NCI-H128 (cell line): Measurements from ENCODE around the gene PNMA8C.
"Not testable (repeated sequence)": the region's sequence is repeated elsewhere in the genome, so short reads cannot be mapped to it uniquely, and the experiment has no call there.

Experiments used
- DNase-seq: peaks from one replicate; lab custom pipeline; 2025; ENCODE audit not compliant: unreplicated experiment; lab: John Stamatoyannopoulos, UW

Gene PNMA8C

DNA sequence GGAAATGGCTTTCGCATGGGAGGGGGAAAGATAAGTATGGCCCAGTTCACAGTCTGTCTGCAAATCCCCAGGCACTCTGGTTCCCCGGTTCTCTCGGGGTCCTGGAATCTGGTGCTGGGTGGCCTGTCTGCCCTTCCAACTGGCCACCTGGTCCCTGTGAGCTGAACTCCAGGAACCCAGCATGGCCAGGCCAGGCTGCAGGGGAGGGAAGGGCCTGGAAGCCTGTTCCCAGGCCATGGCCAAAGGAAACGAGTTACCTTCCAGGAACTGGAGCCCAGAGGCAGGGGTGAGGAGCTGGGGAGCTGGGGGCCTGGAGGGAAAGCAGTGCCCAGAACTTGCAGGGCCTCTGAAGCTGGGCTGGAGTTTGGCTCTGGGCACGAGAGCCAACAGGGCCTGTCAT, 19.1 kb upstream of the PNMA8C start:
- DNase-seq, result no peak

DNA sequence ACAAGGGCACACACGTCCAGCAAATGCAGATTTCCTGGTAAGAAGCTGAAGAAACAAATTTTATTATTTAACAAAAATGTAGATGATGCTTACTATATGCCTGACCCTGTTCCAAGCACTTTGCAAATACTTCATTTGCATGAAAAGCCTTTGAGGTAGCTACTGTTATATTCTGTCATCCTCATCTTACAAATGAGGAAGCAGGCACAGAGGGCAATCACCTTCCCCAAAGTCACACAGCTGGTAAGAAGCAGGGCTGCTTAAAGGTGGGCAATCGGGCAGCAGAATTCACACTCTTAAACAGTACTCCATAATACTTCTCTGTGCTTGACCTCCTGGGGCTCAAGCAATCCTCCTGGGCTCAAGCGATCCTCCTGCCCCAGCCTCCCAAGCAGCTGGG, 18.3 kb upstream of the PNMA8C start:
- DNase-seq, result no peak

DNA sequence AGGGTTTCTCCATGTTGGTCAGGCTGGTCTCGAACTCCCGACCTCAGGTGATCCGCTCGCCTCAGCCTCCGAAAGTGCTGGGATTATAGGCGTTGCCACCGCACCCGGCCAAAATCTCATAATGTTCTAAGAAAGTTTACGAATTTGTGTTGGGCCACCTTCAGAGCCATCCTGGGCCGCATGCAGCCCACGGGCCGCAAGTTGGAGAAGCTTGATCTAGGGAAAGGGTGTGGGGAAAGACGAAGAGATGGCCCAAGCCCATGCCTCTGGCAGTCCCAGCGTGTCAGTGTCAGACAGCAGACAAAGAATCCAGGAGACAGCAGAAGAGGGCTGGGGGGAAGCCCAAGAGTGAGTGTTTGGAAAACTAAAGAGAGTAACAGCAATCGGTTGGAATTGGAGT, 17.3 kb upstream of the PNMA8C start:
- no peak for DNase-seq

DNA sequence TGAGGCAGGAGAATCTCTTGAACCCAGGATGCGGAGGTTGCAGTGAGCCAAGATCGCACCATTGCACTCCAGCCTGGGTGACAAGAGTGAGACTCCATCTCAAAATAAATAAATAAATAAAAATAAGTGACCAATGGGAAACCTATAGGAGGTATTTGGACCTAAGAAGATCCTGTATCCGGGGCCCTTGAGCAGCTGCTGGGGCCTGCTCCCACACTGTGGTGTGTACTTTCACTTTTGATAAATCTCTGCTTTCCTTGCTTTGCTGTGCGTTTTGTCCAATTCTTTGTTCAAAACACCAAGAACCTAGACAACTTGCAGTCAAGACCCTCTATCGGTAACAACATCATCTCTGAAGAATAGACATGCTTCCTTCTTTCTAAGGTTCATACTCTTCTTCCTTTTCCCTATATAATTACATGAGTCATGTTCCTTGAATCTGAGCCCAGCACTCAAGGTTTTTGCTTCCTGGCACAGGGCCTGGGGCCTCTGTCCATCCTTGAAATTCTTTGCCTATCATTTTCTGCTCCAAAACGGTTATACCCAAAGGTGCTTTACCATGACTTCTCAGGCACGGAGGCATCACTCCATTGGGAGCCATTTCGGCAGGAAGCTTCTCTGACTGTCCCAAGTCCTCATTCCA, 14.2 kb upstream of the PNMA8C start:
- no peak for DNase-seq

DNA sequence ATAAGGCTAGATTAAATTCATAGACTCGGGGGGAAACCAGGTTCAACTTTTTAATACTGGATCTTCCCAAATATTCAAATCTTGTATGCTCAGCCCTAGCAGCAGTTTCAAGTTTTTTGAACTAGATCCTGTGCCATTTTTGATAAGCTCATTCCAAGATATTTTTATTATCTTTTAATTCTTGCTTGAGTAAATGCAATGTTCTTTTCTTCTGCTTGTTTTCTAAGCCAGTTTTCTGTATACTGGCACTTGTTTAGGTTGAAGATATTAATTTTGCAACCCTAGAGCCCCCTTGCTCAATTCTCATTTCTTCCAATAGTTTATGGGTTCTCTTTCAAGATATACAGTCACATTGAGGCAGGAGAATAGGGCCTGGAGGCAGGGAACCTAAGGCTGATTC, 13.1 kb upstream of the PNMA8C start:
- DNase-seq, result no peak

DNA sequence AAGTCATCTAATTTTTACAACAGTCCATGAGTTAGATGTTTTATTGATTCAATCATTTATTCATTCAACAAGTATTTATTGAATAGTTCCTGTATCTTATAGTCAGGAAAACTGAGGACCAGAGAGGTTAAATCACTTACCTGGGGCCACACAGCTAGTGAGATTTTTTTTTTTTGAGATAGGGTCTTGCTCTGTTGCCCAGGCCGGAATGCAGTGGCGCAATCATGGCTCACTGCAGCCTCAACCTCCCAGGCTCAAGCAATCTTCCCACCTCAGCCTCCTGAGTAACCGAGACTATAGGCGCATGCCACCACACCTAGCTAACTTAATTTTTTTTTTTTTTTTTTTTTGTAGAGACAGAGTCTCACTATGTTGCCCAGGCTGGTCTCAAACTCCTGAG, 7.0 kb upstream of the PNMA8C start:
- DNase-seq, result not testable (repeated sequence)

DNA sequence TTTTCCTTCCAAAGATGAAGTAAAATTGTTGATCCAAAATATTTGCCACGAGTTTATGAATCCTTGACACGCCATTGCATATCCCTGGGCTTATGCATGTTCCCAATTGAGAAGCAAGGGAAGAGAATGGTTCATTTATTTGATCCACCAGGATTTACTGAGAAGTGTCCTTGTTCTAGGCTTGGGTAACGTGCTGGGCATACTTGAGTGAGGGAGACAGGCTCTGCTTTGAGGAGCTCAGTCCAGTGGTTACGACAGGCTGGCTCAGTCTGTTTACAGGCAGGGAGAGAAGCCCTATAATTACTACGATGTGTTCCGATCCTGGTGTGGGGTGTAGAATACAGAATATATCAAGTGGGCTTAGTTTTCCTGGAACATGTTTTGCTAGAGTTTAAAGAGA, 6.3 kb upstream of the PNMA8C start:
- no peak for DNase-seq

DNA sequence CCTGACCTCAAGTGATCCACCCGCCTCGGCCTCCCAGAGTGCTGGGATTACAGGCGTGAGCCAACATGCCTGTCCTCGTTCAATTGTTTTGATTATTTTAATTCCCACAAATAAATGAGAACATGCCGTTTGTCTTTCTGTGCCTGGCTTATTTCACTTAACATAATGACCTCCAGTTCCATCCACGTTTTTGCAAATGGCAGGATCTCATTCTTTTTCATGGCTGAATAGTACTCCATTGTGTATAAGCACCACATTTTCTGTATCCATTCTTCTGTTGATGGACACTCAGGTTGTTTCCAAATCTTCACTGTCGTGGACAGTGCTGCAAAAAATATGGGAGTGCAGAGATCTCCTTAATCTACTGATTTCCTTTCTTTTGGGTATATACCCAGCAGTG, 4.7 kb upstream of the PNMA8C start:
- DNase-seq, result not testable (repeated sequence)

DNA sequence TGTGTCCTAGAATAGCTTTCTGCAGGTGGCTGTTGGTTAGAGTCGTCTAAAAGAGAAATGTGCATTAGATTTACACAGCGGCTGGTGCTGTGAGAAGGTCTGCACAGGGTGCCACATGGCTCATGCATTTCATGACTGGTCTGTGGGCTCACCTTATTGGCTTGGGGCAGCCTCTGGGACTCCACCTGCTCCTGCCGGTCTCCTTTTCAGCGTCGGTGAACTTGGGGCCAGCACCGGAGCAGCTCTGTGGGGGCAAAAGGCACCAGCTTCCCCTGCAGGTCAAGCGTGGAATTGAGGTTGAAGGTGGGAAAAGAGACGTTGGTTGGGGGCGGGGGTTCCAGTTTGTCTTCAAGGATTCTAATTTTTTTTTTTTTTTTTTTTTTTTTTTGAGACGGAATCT, 3.1 kb upstream of the PNMA8C start:
- no peak for DNase-seq

DNA sequence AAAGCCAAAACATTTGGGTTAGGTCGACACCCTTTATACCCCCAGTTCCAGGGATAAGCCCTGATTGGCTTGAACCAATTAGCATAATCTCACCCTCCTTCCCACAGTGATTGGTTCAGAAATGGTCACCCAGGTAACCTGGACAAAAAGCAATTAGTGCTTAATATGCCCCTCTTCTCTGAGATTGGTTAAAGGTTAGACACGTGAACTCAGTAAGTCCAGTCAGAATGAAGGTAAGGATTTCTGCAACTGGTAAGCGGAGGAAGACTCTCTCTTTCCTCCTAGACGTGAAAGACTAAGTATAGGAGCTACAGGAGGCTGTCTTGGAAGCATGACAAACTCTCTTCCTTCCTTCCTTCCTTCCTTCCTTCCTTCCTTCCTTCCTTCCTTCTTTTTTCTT, 1.3 kb upstream of the PNMA8C start:
- DNase-seq, result no peak

DNA sequence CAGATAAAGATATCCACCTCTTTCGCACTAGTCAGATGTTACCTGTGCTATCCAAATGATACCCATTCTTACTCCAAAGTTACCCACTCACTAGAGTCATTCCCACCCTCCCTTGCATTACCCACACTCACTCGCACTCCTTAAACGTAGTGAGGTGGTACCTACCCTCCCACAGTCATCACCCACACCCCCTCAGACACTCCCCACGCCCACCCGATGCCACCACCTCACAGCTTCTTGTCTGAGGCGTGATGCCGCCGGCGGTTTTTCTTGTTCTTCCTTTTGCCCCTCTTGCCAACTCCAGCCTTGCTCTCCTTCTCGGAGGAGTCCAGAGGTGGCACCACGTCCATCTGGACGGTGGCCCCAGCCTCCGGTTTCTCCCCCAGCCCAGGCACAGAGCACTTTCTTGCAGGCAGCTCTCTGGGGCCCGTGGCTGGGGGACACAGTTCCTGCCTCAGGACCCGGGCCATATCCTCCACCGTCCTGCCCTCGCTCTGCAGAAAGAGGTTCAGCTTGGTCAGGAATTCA, 1.2 kb downstream of the PNMA8C start:
- DNase-seq, result no peak

DNA sequence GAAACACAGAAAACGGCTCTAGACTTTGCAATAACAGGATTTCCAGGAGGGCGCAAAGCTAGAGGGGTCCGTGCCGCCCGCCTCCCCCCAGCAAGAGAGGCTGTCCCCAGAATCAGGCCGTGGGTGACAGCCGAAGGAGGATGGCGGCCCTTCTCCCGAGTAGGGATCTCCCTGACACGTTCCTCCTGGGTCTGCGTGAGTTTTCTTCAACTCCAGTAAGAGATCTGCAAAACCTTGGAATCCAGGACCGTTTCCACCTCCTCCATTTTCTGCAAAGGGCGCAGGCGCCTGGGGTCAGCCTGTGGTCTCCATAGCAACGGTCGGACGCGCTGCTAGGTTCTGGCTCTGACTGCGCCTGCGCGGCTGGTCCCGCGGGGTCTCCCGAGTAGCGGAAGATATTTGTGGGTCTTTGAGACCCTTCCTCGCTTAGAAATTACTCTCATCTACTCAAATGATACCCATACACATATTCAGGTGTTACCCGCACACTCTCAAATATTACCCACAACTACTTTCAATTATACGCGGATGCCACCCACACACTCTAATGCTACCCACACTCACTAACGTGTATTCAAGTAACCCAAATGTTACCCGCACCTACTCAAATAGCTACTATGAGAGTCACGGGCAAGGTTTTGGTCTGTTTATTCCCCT, 2.1 kb downstream of the PNMA8C start:
- DNase-seq, result peak; percentile 56

DNA sequence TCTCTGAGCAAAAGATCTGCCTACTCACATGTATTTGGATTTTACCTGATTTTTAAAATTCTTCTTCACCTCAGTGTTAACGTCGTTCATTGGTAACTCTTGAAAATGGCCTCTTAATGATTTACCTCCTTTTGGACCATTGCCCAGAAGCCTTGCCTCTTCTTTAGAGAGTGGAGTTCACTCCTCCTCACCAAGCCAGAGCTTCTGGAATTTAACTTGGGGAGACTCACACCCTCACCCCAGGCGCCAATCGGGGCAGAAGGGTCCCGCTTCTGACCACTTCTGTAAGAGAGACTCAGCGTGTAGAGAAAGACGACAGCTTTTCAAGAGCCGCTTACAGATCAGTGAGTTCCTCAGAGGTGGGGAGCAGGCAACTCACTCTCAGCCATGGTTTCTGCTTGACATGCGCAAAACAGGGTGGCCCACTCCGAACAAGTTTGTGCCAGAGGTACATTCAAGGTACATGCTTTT, 2.7 kb downstream of the PNMA8C start:
- DNase-seq, result no peak

DNA sequence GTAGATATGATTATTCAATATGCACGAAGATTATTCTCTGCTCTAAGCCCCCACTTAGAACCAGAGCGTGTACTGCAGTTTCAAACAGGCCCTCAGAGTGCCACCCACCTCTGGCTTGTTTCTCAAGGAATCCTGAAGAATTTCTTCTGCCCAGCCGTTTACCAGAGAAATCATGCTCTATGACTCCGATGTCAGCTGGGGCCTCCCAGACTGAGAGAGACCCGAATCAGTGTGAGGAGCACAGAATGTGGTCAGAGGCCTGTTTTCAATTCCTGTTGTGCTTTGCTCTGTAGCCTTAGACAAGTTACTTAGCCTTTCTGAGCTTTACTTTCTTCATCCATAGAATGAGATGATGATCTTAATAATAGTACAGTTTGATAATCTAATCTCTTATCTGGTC, 5.5 kb downstream of the PNMA8C start:
- DNase-seq, result no peak

DNA sequence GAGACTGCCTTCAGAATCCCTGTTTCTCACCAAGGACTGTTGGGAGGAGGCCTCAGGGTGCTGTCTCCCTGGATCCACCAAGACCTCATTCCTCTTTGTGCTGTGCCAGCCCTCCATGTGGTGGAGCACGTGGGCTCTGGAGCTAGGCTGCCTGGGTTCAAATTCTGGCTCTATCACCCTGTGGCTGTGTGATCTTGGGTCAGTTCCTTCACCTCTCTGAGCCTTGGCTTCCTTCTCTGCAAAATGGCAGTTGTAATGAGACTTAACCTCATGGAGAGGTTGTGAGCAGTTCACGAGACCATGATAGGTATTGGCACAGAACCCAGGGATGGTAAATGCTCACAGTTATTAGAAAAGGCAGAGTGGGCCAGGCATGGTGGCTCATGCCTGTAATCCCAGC, 6.4 kb downstream of the PNMA8C start:
- no peak for DNase-seq

DNA sequence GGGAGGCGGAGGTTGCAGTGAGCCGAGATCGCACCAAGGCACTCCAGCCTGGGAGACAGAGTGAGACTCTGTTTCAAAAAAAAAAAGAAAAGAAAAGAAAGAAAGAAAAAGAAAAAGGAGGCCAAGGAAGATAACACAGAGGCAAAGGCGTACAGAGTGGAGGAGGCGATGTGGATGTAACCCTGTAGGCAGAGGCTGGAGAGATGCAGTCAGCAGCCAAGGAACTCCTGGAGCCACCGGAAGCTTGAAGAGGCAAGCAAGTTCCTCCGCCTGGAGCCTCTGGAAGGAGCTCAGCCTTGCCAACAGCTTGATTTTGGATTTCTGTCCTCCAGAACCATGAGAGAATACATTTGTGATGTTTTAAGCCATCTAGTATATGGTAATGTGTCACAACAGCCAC, 8.7 kb downstream of the PNMA8C start:
- no peak for DNase-seq

DNA sequence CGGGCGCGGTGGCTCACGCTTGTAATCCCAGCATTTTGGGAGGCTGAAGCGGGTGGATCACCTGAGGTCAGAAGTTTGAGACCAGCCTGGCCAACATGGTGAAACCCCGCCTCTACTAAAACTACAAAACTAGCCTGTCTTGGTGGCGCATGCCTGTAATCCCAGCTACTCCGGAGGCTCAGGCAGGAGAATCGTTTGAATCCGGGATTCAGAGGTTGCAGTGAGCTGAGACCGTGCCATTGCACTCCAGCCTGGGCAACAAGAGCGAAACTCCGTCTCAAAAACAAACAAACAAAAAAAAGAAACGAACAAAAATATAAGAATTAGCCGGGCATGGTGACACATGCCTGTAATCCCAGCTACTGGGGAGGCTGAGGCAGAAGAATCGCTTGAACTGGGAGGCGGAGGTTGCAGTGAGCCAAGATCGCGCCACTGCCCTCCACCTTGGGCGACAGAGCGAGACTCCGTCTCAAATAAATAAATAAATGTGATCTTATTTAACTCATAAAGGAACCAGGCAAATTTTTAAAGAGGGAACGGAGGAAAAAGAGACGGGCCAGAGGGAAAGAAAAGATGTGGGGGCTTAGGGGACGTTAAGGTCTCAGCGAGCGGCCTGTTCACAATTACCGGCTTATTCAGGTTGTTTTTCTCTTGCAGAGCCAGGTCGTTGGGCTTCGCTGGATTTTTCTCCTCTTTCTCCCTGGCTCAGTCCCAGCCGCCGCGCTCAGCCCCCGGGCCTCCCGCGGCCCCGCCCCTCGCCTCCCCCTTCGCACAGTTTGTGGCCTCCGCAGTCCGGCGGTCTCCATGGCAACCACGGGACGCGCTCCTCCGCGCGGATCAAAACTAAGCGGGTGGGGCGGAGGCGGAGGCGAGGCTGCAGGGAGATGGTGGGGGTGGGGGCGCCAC, 12.7 kb downstream of the PNMA8C start:
- DNase-seq, result peak; percentile 78

DNA sequence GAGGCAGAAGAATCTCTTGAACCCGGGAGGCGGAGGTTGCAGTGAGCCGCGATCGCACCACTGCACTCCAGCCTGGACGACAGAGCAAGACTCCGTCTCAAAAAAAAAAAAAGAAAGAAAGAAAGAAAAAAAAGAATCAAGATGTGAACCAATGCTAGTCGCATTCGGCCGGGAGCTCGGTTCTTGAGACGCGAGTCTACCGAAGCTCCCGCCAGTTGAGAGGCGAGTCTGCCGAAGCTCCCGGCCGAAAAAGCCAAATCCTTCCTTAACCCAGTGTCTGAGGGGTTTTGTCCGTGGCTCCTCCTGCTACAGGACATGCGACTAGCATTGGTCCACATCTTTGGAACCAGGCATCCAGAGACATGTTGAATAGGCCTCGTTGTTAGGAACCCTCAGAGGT, 13.8 kb downstream of the PNMA8C start:
- not testable (repeated sequence) for DNase-seq

DNA sequence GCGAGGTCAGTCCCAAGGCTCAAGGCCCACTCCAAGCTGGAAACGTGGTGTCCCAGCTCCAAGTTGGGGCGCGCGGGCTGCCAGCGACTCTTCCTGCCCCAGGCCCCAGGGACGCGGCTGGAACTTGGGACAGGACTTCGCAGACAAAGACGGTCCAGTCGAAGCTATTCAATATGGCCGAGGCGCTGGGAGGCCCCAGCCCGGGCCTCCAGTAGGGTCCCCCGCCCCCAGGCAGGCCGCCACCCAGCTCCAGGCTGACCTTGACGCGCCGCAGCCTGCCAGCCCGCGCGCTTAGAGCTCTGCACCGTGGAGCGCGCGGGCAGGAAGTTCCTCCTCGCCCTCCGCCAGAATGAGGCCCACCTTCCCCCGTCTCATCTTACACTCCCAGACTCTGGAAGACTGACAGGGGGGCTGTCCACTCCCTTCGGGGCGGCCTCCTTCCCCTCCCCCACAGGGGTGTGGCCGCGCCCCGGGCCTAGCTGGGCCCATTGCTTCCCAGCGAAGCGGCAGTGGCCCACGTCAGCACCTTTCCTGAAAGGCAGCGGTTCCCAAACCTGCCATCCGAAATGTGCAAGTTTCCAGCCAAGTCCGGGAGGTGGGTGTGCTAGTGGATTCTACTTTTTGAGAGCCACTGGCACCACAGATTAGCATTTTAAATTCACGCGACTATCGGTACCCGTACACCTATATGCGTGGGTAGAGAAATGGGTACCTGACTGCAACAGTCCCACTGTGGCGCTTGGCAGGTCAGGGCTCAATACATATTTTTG, 15.3 kb downstream of the PNMA8C start, which contains the start of gene CCDC8:
Gene CCDC8 (minus strand): TSS at position 303 of the 770 bp plus-strand sequence. CDS start 754 bp downstream, outside the sequence.
- DNase-seq, result no peak

DNA sequence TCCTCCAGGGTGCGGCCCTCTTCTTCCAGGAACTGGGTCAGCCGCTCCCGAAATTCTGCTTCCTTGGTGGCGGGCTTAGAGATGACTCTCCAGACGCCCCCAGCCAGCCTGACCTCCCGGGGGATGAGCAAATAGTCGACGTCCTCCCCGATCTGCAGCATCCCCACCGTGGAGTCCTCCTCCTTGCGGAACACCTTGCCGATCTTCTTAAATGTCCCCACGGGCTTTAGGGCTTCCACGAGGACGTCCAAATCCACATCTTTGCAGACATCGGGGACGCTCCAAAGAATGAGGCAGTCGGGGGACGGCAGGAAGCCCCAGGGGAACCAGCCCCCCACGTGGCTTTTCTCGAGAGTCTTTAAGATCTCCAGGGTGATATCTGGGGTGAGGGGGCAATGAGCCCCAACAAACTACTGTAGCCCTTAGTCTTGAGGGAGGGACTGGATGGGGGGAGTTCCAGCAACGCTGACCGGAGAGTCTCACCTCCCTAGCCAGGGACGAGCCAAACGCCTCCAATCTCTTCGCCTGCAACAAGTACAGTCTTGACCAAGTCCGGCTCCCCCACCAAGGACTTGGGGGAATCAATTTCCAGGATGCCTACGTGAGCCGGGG, 16.0 kb downstream of the PNMA8C start:
- DNase-seq, result no peak
